Thoracic aorta (tissue), 2 donors: ENCODE data around the gene NOL3. TPM values are rescaled to one million over a fixed set of nuclear protein-coding genes. Genes with fewer than 3 reads are reported as not detected.

Experiments used
- ATAC-seq: fragments of 150-250 bp; one replicate; pipeline ENCODE4 v1.8.0; 2017; ENCODE audit warnings: low read depth; ENCODE audit not compliant: insufficient number of reproducible peaks, low FRiP score
- DNase-seq: peaks from one replicate; pipeline ENCODE4 v3.0.0-alpha.2; 2020; ENCODE audit warnings: low spot score
- H3K27ac ChIP-seq, 2 donors: fragments of 200-600 bp; sonication (generic); 1 replicate in 1 of 2; 2 replicates in 1 of 2; pipeline ENCODE4 v1.5.1; 2016; ENCODE audit warnings: mild to moderate bottlenecking in 2 of 2, moderate library complexity in 2 of 2
- H3K27me3 ChIP-seq: fragments of 200-600 bp; sonication (generic); replicated peaks from 2 replicates; pipeline ENCODE4 v1.6.0; 2016; ENCODE audit warnings: mild to moderate bottlenecking; ENCODE audit not compliant: insufficient read depth
- H3K36me3 ChIP-seq: fragments of 200-600 bp; sonication (generic); one replicate; pipeline ENCODE4 v1.5.1; 2016
- H3K4me1 ChIP-seq, 2 donors: fragments of 200-600 bp; sonication (generic); 1 replicate in 1 of 2; 2 replicates in 1 of 2; pipeline versions ENCODE4 v1.5.1 to v1.6.0; 2016; ENCODE audit warnings: low read depth in 2 of 2, mild to moderate bottlenecking in 1 of 2; ENCODE audit not compliant: control insufficient read depth in 1 of 2
- H3K4me3 ChIP-seq: fragments of 200-600 bp; sonication (generic); 2 replicates; pipeline ENCODE4 v1.5.1; 2016; ENCODE audit warnings: mild to moderate bottlenecking
- H3K9me3 ChIP-seq: fragments of 200-600 bp; sonication (generic); 2 replicates; pipeline ENCODE4 v1.5.1; 2016
- total RNA-seq, 2 donors: library from RNA; depleted of rRNA; stranded (reverse); fragments of >200 nt; gene quantifications; one replicate each; pipeline versions ENCODE4 v1.1.0 to v1.2.3, GENCODE V29; 2016
- TF ChIP-seq, protein P1 (sequence below): fragments of 200-600 bp; sonication (generic); IDR thresholded peaks from one replicate; pipeline ENCODE4 v1.5.1; 2019; ENCODE audit warnings: antibody characterized with exemption

Gene NOL3
- total RNA-seq, 2 donors from 2014 or later, result 43.5 to 80.8 TPM

- H3K27ac ChIP-seq, result no peak overlapping the region
- no peak overlapping the region for H3K4me3 ChIP-seq
- no peaks in the 10 kb centered on the region for H3K27me3 ChIP-seq
- peaks cover 17% of the 10 kb centered on the region for H3K36me3 ChIP-seq
- no peak for ATAC-seq
- peaks cover 19 to 31% of the 10 kb centered on the region in 2 donors for H3K4me1 ChIP-seq
- no peak for DNase-seq
- TF ChIP-seq, protein P1, sequence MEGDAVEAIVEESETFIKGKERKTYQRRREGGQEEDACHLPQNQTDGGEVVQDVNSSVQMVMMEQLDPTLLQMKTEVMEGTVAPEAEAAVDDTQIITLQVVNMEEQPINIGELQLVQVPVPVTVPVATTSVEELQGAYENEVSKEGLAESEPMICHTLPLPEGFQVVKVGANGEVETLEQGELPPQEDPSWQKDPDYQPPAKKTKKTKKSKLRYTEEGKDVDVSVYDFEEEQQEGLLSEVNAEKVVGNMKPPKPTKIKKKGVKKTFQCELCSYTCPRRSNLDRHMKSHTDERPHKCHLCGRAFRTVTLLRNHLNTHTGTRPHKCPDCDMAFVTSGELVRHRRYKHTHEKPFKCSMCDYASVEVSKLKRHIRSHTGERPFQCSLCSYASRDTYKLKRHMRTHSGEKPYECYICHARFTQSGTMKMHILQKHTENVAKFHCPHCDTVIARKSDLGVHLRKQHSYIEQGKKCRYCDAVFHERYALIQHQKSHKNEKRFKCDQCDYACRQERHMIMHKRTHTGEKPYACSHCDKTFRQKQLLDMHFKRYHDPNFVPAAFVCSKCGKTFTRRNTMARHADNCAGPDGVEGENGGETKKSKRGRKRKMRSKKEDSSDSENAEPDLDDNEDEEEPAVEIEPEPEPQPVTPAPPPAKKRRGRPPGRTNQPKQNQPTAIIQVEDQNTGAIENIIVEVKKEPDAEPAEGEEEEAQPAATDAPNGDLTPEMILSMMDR, result no peak
- no peaks in the 10 kb centered on the region for H3K9me3 ChIP-seq
These were observed 20.4 kb downstream of the NOL3 start for GRCh38 chr16:67190448-67191399.

DNA sequence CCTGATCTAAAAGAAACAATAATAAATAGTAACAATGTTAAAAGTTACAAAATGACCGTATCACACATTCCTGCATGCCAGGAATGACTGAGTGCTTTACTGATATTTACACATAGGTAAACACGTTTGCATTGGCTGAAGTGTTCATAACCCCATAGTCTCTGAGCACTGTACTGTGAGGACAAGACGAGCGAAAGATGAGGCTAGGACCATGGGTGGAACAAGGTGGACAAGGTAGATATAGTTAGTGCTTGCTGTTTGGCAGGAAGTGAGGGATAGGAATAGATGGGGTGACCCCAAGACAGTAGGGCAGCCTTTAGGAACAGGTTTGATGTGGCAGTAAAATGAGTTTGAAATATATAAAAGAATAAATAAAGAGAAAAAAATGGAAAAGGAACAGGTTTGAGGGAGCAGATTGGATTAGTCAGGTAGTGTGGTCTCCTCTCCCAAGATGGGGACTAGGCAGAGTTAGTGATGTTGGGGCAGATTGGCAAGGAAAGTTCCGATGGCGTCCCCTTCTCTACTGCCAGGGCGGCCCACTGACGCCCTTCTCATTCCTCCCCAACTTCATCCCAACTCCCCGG is 21.2 kb downstream of the NOL3 start:
- peak overlapping the region; percentile 81 for H3K4me3 ChIP-seq
- H3K9me3 ChIP-seq, result no peaks in the 10 kb centered on the region
- H3K27me3 ChIP-seq, result no peaks in the 10 kb centered on the region
- peaks cover 25% of the 10 kb centered on the region for H3K36me3 ChIP-seq
- ATAC-seq (no peak), DNase-seq (no peak)
- peaks cover 19 to 28% of the 10 kb centered on the region in 2 donors for H3K4me1 ChIP-seq
- TF ChIP-seq, protein P1, result no peak
- H3K27ac ChIP-seq, result no peak overlapping the region

GRCh38 chr16:67191995-67192681 is 21.8 kb downstream of the NOL3 start, which contains the start of gene E2F4:
E2F4 (plus strand) TSS chr16:67192155; CDS start chr16:67192228, 73 bp downstream.
- ATAC-seq, result peak; percentile 79
- H3K9me3 ChIP-seq, result no peaks in the 10 kb centered on the region
- peak within 1 kb of the TSS; percentile 29 to 49 for H3K27ac ChIP-seq
- H3K4me1 ChIP-seq, result peaks cover 19 to 28% of the 10 kb centered on the region in 2 donors
- H3K4me3 ChIP-seq, result peak within 1 kb of the TSS; percentile 81
- H3K36me3 ChIP-seq, result peaks cover 31% of the 10 kb centered on the region
- no peaks in the 10 kb centered on the region for H3K27me3 ChIP-seq
- TF ChIP-seq, protein P1, result no peak
- DNase-seq, result peak; percentile 58

- H3K36me3 ChIP-seq, result peaks cover 37% of the 10 kb centered on the region
- ATAC-seq, result no peak
- H3K27ac ChIP-seq, result peak overlapping the region in 1 of 2 donors; percentile 29
- H3K27me3 ChIP-seq, result no peaks in the 10 kb centered on the region
- H3K9me3 ChIP-seq, result no peaks in the 10 kb centered on the region
- DNase-seq, result no peak
- H3K4me3 ChIP-seq, result peak overlapping the region; percentile 81
- TF ChIP-seq, protein P1, result no peak
- H3K4me1 ChIP-seq, result peaks cover 19 to 31% of the 10 kb centered on the region in 2 donors
These were observed 22.5 kb downstream of the NOL3 start for GRCh38 chr16:67192781-67193361.
